Measurements from ENCODE around the gene CMIP. TPM values are rescaled to one million over a fixed set of nuclear protein-coding genes. Genes with fewer than 3 reads are reported as not detected.

Gene CMIP
- total RNA-seq, 1 experiment from 2014 or later = 48.2 TPM

DNA sequence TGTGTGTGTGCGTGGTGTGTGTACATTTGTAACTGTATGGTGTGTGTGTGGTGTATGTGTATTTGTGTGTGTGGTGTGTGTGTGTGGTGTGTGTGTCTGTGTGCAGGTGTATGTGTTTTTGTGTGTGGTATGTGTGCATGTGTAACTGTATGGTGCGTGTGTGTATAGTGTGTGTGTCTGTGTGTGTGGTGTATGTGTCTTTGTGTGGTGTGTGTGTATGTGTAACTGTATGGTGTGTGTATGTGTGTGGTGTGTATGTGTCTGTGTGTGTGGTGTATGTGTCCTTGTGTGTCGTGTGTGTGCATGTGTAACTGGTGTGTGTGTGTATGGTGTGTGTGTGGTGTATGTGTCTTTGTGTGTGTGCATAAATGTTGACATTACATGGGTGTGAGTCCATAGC, 170.8 kb downstream of the CMIP start:
- Mint-ChIP-seq H3K36me3 (ENCODE audit: insufficient read depth in 1 of 3, low read depth in 3 of 3) (peaks cover 6 to 25% (median 18%) of the 10 kb centered on the region in 3 experiments; a peak in 6 of 7 replicates), H3K4me3 (no peak overlapping the region), H3K27ac (no peak overlapping the region), H3K4me1 (peaks cover 15 to 20% of the 10 kb centered on the region in 2 experiments; a peak in 3 of 4 replicates), H3K27me3 (ENCODE audit: low read depth) (no peaks in the 10 kb centered on the region), H3K9me3 (no peaks in the 10 kb centered on the region; a peak in 1 of 5 replicates)
- Histone ChIP-seq H2AFZ (ENCODE audit: low read length) (no peak overlapping the region), H3T11ph (ENCODE audit: low read length) (no peak overlapping the region), H3K9ac (ENCODE audit: extremely low read depth, insufficient read length, low read length) (no peak overlapping the region), H2BK120ac (ENCODE audit: low read depth, low read length, poor library complexity, severe bottlenecking) (no peak overlapping the region), H2AK5ac (ENCODE audit: insufficient read length, low read length) (no peak overlapping the region), H3K23me2 (ENCODE audit: insufficient read length, low read depth, low read length, poor library complexity, severe bottlenecking) (no peaks in the 10 kb centered on the region), H3K23ac (ENCODE audit: insufficient read length, low read depth, low read length) (peak overlapping the region; percentile 4), H3K9me3 (ENCODE audit: control insufficient read depth, low read depth, low read length) (no peaks in the 10 kb centered on the region), H2BK20ac (ENCODE audit: low read depth, low read length, poor library complexity, severe bottlenecking) (no peak overlapping the region), H3K4me2 (ENCODE audit: insufficient read depth, insufficient read length, low read length) (no peak overlapping the region), H3K4me1 (ENCODE audit: insufficient read depth, low read length) (no peaks in the 10 kb centered on the region; the same call in 1 of the 2 replicates), H2BK12ac (ENCODE audit: insufficient read length, low read depth, low read length) (no peak overlapping the region), H3K27me3 (ENCODE audit: insufficient read depth, low read length) (no peaks in the 10 kb centered on the region), H4K20me1 (ENCODE audit: control insufficient read depth, insufficient read depth, insufficient read length) (no peaks in the 10 kb centered on the region), H3K18ac (ENCODE audit: insufficient read length, low read depth, low read length) (no peak overlapping the region), H4K91ac (ENCODE audit: insufficient read length, low read depth, low read length) (no peak overlapping the region), H3K79me2 (ENCODE audit: insufficient read depth, low read length) (peaks cover 2% of the 10 kb centered on the region; the same call in 1 of the 2 replicates), H3K56ac (ENCODE audit: insufficient read length, low read depth, low read length) (peak overlapping the region; percentile 9), H3K27ac (ENCODE audit: insufficient read length, low read depth, low read length) (no peak overlapping the region), H3K14ac (ENCODE audit: insufficient read depth, low read length) (no peak overlapping the region), H4K5ac (ENCODE audit: insufficient read length, low read depth, low read length) (peak overlapping the region; percentile 37), H2BK15ac (ENCODE audit: low read depth, low read length) (no peak overlapping the region), H4K8ac (replicated peaks; ENCODE audit: insufficient read length, low read depth, low read length) (peak overlapping the region; percentile 45), H3K4ac (ENCODE audit: low read depth, low read length) (no peak overlapping the region), H3K79me1 (ENCODE audit: insufficient read depth, low read depth, low read length, poor library complexity, severe bottlenecking) (no peaks in the 10 kb centered on the region), H2BK5ac (ENCODE audit: insufficient read length, low read length) (no peak overlapping the region)
- no peak for DNase-seq
- TF ChIP-seq, protein P1, sequence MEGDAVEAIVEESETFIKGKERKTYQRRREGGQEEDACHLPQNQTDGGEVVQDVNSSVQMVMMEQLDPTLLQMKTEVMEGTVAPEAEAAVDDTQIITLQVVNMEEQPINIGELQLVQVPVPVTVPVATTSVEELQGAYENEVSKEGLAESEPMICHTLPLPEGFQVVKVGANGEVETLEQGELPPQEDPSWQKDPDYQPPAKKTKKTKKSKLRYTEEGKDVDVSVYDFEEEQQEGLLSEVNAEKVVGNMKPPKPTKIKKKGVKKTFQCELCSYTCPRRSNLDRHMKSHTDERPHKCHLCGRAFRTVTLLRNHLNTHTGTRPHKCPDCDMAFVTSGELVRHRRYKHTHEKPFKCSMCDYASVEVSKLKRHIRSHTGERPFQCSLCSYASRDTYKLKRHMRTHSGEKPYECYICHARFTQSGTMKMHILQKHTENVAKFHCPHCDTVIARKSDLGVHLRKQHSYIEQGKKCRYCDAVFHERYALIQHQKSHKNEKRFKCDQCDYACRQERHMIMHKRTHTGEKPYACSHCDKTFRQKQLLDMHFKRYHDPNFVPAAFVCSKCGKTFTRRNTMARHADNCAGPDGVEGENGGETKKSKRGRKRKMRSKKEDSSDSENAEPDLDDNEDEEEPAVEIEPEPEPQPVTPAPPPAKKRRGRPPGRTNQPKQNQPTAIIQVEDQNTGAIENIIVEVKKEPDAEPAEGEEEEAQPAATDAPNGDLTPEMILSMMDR (conservative IDR thresholded peaks at IDR 0.05) = no peak
- 100% methylated on average over 1 of the region's 3 CpGs for WGBS (ENCODE audit: extremely low coverage, insufficient read length, low lambda C conversion rate)

Data from H9 (cell line).